Measurements from ENCODE around the gene MITF.

Gene MITF

DNA sequence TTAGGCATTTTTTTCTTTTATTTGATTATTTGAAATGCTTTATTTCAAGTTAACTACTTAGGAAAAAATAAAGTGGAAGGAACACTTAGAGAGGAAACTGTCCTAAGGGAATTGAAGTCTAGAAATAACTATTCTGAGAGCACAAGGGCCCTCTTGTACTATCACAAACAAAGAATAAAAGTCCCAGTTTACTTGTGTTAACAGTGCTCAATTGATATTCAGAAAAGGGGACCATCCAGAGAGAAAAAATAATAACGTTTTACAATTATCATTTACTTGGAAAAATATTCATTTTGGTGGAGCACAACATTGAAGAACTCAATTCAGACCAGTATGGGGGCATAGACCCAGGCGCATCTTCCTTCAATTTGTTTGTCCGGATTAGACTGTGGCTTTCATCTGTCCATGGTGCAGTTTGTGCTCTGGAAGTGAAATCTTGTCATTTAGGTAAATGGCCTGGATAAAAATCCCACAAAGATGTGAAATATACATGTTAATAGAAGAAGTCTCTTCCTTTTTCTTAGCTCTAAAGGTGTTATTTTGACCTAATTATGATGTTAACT lies 205.7 kb downstream of the MITF start:
- no peak for DNase-seq (ENCODE audit: extremely low read depth in 1 of 2, low read depth in 1 of 2)

DNA sequence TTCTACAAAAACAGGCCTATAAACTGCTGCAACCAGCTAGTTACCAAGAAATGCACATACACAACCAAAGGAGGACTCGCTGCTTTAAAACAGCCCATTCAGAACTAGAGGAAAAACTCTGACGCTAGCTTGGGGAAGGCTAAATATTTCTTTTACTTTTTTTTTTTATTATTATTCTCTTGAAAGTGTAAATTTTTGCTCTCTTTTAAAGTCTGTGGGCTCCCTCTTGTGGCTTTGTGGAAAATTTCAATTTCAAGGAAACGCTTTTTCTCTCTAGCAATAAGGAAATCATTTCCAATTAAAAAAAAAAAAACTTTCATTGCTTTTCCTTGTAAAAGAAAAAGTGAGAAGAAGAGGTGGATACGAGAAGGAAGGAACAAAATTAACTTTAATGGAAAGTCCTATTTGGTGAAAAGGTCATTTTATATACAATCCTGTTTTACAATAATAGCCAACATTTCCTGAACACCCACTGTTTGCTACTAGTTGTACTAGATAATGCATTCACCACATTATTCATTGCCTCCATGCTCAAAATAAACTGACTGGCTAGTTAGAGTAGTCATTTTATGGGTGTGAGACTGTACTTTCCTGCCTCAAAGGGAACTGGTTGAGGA lies 209.1 kb downstream of the MITF start:
- no peak for DNase-seq (ENCODE audit: extremely low read depth in 1 of 2, low read depth in 1 of 2)

DNA sequence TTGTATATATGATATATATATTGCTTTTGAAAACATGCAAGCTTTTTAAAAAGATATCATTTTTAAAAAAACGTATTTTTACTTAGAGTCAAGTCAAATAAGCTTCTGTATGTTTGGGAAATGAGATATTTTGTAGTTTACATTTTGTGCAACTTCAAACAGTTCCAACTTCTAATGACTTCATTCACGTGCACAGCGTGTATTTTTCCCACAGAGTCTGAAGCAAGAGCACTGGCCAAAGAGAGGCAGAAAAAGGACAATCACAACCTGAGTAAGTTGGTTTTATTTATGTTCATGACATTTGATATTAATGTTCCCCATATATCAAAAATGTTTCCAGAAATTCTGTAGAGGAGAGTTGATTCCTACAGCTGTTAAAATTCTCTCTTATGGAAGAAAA lies 212.4 kb downstream of the MITF start:
- DNase-seq (ENCODE audit: extremely low read depth in 1 of 2, low read depth in 1 of 2): no peak

DNA sequence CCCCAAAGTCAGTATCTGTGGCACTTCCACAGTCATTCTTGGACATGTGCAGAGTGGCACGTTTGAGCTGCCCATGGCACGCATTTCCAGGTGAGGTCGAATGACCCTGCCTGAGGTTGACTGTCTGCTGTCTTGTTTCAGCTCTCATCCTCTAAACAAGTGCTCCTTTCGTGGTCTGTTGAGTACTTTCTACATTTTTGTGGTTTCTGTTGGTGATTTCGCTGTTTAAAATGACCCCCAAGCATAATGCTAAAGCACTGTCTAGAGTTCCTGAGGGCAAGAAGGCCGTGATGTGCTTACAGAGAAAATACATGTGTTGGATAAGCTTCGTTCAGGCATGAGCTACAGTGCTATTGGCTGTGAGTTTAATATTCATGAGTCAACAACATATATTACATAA lies 220.3 kb downstream of the MITF start:
- no peak for DNase-seq (ENCODE audit: extremely low read depth in 1 of 2, low read depth in 1 of 2)

DNA sequence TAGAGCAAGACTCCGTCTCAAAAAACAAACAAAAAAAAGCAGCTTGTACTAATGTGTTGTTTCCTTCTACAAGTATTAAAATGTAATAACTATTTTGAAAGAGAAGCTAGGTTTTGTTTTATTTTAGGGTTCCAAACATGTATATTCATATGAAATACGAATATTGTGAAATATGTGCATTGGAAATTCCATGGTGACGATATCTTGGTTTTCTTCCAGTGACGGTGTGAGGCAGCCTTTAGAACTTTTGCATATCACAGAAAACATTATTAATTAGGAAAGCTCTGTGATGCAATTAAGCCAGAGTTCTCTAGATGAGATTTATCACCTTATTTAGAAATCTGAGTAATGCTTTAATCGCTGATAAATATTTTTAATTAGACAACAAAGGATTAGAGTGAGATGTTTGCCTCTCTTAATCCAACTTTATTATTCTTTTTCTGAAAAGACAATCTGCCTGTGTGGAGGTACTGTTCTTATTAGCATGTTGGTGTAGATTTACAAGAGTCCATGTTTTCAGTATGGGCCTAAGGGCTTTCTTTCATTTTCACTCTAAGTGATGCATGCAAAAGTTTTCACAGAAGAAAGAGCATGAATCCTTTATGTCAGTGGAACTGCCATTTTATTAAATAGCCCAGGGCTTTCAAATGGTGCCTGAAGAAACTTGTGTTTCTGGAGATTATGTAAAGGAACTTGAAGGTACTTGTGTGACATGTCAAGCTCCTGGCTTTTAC lies 222.6 kb downstream of the MITF start:
- DNase-seq (ENCODE audit: extremely low read depth in 1 of 2, low read depth in 1 of 2): no peak

DNA sequence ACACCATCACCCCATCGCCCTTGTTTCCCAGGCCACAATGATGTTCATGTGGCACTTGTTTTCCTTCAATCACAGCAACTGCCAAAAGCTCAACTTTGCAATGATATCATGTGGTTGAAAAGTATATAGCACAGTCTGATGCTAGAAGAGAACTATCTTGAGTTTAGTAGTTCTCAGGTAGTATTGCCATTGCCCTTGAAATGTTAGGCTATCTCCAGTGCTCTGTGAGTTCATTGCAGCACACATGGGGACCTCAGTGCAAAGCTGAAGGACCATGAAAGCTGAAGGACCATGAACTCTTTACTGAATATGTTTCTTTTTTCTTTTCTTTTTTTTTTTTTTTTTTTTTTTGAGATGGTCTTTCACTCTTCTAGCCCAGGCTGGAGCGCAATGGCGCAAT lies 224.4 kb downstream of the MITF start:
- no peak for DNase-seq (ENCODE audit: extremely low read depth in 1 of 2, low read depth in 1 of 2)

DNA sequence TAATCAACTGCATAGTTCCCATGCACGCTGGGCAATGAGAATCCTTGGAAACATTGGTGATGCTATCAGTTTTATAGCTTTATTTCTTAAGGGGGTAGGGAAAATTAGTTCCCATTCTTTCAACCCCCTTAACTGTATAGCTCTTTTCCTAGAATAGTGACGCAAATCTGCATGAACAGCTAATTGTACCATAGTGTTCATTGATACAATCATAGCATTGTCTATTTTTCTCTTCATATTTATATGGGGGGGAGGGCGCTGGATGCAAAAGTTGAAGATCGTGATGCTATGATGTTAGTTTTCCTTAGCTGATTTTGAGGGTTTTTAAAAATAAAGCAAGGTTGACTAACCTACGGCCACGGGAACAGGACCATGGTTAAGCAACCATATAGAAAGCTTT lies 227.9 kb downstream of the MITF start:
- DNase-seq (ENCODE audit: extremely low read depth in 1 of 2, low read depth in 1 of 2): no peak

DNA sequence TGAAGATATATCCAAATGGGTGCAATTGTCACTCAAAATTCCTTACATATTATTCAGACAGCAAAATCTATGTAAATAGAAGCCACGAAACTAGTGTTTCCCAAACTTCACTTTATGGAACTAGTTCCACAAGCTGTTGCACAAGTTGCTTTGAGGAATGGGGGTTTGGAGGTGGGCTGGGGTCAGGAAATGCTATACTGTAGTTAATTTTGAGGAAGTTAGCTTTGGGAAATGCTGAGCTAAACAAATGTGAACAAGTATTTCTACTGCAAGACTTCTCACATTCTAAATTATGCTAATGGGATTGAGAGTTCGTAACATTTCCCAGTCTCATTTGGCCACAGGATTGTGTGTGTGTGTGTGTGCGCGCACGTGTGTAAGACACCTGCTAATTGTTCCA lies 231.6 kb downstream of the MITF start:
- no peak for DNase-seq (ENCODE audit: extremely low read depth in 1 of 2, low read depth in 1 of 2)

DNA sequence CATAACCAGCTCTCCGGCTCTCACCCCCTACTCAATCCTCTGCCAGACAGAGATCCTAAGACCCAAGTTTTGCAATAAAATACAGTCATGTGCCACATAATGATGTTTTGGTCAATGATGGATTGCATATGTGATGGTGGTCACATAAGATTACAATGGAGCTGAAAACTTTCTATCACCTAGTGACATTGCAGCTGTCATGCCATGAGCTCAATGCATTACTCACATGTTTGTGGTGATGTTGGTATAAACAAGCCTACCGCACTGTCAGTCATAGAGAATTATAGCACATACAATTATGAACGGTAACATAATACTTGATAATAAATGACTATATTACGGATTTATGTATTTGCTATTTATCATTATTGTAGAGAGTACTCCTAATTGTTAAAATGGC lies 233.4 kb downstream of the MITF start:
- DNase-seq (ENCODE audit: extremely low read depth in 1 of 2, low read depth in 1 of 2): no peak

DNA sequence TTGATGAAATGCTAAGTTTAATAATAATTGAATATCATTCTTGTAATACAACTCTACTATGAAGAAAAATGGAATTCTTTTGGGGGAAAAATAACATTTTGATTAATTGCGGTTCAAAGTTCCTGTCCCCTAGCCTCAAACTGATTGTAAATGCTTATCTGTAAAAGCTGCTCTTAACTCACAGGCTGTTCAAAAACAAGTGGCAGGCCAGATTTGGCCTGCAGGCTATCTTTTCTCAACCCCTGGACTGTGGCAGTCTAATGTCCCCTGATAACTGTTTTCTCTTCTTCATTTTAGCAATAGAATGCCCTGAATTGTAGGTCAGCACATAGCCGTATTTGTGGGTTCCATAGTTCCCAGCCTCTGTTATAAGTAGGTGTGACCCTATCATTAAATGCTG lies 236.8 kb downstream of the MITF start:
- no peak for DNase-seq (ENCODE audit: extremely low read depth in 1 of 2, low read depth in 1 of 2)

DNA sequence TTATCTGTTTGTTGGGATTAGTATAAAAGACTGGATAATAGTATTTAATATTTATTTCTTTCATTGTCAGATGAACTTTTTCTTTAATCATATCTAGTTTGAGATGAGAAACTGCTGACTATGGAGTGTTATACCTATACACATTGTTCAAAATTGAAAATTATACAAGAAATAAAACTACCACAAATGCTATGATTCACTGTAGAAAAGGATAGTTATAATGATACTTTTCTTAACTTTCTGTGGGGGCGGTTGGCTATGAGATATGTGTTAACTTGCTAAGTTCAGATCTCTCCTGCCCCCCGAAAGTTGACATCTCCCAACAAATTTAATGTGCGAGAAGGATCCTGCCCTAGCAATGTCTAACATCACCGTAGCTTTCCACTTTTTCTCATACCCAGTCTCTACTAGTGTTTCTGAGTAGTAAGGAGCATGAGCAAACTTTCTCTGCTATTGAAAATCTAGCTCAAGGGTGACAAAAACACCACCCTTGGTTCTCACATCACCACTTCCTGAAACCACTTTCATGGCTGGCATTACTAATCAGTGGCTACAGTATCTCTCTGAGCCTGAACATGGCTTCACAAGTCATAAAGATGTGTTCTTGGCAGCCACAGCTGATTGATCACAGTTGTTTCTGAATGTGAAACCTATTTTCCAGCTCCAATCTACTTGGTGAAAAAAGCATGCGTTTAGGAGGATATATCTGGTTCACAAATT lies 244.4 kb downstream of the MITF start:
- DNase-seq (ENCODE audit: extremely low read depth in 1 of 2, low read depth in 1 of 2): peak in 1 of 2 donors; percentile 6

DNA sequence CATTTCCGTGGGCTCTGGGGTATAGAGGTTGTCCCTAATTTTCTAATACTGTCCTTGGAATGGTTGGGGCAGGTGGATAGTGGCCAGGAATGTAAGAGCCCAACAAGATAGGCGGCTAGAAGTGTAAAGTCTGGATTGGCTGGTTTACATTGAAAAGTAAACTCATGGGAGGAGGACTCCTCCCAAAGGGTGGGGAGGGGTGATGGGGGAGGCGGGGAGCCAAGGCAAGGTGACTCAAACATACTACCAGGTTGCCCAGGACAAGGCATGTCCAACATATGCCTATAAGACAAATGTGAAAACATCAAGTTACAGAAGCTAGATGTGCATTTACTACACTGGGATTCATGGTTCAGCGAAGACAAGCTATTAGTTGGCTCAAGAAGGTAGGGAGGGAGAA lies 246.0 kb downstream of the MITF start:
- no peak for DNase-seq (ENCODE audit: extremely low read depth in 1 of 2, low read depth in 1 of 2)

DNA sequence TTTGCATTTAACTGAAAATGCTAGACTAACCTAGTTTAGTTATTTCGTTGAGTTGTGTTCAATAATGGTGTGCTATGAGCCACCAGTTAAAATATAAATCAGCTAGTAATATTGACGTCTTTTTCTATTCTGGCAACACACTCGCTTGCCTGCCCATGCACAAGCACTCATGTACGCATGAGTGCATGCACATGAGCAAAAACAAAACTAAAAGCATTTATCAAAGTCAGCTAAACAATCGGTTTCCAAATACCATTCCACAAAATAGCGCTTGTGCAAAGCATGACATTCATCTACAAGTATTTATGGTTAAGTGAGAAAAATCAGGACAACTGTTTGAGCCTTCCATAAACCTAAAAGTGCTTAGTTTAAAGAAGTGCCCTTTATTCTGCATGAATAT lies 247.2 kb downstream of the MITF start:
- DNase-seq (ENCODE audit: extremely low read depth in 1 of 2, low read depth in 1 of 2): no peak

DNA sequence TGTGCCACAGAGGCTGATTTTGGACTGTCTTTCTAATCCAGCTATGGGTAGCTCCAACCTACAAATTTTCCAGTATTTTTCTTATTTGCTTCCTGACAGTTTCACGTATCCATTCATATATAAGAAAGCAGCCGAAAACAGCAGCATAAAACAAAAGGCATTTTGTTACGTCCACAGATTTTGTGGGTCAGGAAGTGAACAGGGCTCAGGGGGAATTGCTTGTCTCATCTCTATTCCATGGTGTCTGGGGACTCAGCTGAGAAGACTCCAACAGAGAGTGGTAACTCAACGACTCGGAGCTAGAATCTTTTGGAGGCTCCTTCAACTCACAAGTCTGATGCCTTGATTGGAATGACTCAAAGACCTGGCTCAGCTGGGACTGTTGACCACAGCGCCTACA lies 248.6 kb downstream of the MITF start:
- no peak for DNase-seq (ENCODE audit: extremely low read depth in 1 of 2, low read depth in 1 of 2)

DNA sequence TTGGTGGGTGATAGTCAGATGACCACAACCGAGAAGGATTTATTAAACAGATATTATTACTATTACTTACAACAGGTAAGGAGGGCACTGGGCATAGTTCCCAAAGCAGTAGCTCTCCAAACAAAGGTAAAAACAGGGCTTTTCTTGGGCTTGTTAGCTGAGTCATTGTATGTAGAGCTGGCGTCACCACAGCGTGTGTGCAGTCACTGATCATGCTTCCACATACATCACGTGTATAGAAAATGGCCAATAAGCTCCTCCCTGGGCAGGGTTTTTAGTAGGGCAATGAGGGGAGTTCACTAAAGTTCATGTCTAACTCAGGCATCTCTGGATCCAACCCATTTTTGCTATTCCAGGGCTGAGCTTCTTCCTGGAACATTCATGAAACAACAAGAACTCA lies 254.5 kb downstream of the MITF start:
- no peak for DNase-seq (ENCODE audit: extremely low read depth in 1 of 2, low read depth in 1 of 2)

DNA sequence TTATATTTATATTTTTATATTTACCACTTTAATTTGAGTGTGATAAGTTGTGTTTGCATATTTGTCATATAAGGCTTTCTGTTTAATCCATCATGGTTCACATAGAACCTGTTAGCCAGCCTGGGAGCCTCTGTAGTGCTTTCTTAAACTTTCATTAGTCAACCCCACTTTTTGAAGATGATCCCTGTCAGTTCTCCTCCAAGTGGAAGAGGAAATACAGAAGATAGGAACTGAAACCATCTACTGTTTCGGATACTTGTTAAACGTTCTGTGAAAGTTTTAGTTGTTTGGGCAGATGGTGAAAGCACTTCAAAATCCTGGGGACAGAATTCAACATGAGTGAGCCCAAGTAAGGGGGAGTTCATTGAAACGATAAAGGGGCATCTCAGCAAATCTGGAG lies 255.7 kb downstream of the MITF start:
- no peak for DNase-seq (ENCODE audit: extremely low read depth in 1 of 2, low read depth in 1 of 2)

DNA sequence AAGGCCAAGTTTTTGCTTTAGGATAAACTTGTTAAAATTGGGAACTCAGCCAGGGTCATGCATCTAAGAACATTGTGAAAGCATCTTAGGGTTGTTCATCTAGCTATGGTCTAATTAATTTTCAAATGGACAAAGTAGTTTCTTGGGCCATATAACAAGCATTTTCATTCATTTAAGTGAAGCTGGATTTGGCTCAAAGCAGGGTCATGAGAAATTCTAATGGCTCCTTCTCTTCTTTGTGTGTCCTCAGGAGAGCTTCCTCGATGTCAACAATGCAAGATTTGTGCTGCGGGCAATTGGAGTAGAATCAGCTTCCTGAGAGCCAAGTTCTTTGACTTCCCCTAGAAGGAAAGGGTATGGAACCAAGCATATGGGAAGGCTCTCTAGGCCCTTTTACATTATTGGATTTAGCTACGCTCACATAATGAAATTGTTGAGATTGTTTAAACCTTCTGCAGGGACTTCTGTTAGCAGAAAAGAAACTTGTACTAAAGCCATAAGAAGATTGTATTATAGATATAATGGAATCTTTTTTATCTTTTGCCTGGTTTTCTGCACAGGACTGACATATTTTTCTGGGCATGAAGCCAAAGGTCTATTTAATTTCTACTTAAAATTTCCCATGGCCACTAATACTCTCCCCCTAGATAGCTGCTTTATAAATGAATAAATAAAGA lies 258.5 kb downstream of the MITF start:
- DNase-seq (ENCODE audit: extremely low read depth in 1 of 2, low read depth in 1 of 2): no peak

DNA sequence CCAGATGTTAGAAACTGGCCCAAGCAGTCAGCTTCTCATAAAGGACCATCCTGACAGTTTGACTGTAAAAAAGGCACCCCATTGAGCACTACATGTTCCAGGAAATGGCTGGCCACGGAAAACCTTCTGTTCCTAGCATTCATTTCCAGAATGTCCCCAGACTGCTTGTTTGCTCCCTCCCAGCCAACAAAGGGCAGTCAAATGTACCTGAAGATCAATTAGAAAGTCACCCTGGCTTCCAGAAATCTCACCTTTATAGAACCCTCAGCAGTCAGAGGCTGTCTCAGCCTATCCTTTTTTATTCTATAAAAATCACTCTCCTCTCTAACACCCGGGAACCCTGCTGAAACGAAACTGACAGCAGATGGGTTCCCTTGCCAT lies 259.5 kb downstream of the MITF start:
- no peak for DNase-seq (ENCODE audit: extremely low read depth in 1 of 2, low read depth in 1 of 2)

DNA sequence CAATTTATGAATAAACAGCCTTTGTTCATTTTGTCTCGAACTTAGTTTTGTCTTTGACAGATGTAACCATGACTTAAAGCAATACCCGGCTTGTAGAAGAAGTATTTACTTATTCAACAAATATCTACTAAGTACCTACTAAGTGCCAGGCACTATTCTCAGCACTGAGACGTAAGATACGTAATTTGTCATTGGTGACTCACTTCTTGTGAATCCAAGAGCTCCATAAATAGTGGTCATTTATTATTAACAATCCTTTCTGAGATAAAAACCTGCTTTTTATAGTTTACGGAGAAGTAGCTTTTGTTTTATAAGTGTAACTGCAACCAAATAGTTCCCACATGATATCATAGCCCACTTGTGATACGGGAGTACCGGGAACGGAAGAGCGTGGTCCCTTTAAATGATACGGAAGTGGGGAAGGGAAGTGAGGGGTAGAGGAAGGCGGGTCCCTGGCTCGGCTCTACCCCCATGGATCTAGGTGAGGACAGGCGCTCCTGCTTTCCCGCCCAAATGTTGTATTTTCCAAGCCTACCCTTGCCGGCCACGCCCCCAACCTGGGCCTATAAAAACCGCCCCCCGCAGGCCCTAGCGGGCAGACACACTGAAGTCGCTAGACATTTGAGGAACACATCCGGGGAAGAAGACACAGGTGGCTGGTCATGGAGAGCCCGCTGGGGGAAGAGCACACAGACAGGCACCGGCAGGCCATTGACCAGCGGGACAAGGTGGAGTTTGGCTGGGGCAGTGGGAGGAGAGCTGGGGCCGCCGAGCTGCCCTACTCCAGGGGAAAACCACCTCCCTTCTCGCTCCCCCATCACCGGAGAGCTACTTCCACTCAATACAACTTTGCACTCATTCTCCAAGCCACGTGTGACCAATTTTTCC lies 260.1 kb downstream of the MITF start, which contains the start of gene SAMMSON:
SAMMSON (plus strand) TSS at position 594 of the 888 bp plus-strand sequence.
- no peak for DNase-seq (ENCODE audit: extremely low read depth in 1 of 2, low read depth in 1 of 2)

DNA sequence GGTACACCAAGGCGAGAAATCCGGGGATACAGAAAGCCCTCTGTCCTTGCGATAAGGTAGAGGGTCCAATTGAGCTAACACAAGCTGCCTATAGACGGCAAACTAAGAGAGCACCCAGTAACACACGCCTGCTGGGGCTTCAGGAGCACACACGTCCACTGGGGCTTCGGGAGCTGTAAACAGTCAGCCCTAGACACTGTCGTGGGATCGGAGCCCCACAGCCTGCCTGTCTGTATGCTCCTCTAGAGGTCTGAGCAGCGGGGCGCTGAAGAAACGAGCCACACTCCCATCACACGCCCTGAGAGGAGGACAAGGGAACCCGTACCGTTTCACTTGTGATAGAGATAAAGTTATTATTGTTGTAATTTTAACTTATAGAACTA lies 260.8 kb downstream of the MITF start:
- no peak for DNase-seq (ENCODE audit: extremely low read depth in 1 of 2, low read depth in 1 of 2)
